H9 (cell line): Measurements from ENCODE around the gene PGM2. TPM values are rescaled to one million over a fixed set of nuclear protein-coding genes. Genes with fewer than 3 reads are reported as not detected.

Experiments
- DNase-seq: peaks from one replicate; pipeline ENCODE4 v3.0.0-alpha.2; 2017
- H2AFZ ChIP-seq: one replicate; pipeline ENCODE4 v1.6.1; 2013; ENCODE audit warnings: mild to moderate bottlenecking, low read length, control low read depth, moderate library complexity
- H2AK5ac ChIP-seq: 2 replicates; pipeline ENCODE4 v1.6.1; 2013; ENCODE audit warnings: low read length, control low read depth, mixed read lengths; ENCODE audit not compliant: insufficient read length
- H2BK120ac ChIP-seq: one replicate; pipeline ENCODE4 v1.6.1; 2013; ENCODE audit warnings: low read depth, mild to moderate bottlenecking, low read length, control low read depth, inconsistent platforms; ENCODE audit not compliant: poor library complexity, severe bottlenecking
- H2BK12ac ChIP-seq: 2 replicates; pipeline ENCODE4 v1.6.1; 2013; ENCODE audit warnings: low read length, control low read depth, mixed read lengths, low read depth; ENCODE audit not compliant: insufficient read length
- H2BK15ac ChIP-seq: 2 replicates; pipeline ENCODE4 v1.6.1; 2013; ENCODE audit warnings: low read depth, low read length, control low read depth
- H2BK20ac ChIP-seq: one replicate; pipeline ENCODE4 v1.6.1; 2013; ENCODE audit warnings: low read depth, mild to moderate bottlenecking, low read length, control low read depth, inconsistent platforms; ENCODE audit not compliant: poor library complexity, severe bottlenecking
- H2BK5ac ChIP-seq: 2 replicates; pipeline ENCODE4 v1.6.1; 2013; ENCODE audit warnings: low read length, control low read depth, mixed read lengths; ENCODE audit not compliant: insufficient read length
- H3K14ac ChIP-seq: 2 replicates; pipeline ENCODE4 v1.6.1; 2013; ENCODE audit warnings: low read length, control low read depth; ENCODE audit not compliant: insufficient read depth
- H3K18ac ChIP-seq: 2 replicates; pipeline ENCODE4 v1.6.1; 2013; ENCODE audit warnings: low read depth, mild to moderate bottlenecking, mixed read lengths, low read length, control low read depth; ENCODE audit not compliant: insufficient read length
- H3K23ac ChIP-seq: 2 replicates; pipeline ENCODE4 v1.6.1; 2013; ENCODE audit warnings: low read length, control low read depth, mixed read lengths, low read depth; ENCODE audit not compliant: insufficient read length
- H3K23me2 ChIP-seq: 2 replicates; pipeline ENCODE4 v1.6.1; 2013; ENCODE audit warnings: low read depth, mild to moderate bottlenecking, mixed read lengths, low read length, control low read depth; ENCODE audit not compliant: insufficient read length, poor library complexity, severe bottlenecking
- H3K27ac ChIP-seq: 2 replicates; pipeline ENCODE4 v1.5.1; 2013; ENCODE audit warnings: low read length, control low read depth, mixed read lengths, low read depth; ENCODE audit not compliant: insufficient read length
- H3K27me3 ChIP-seq: 2 replicates; pipeline ENCODE4 v1.6.1; 2013; ENCODE audit warnings: low read length, control low read depth, inconsistent platforms; ENCODE audit not compliant: insufficient read depth
- H3K4ac ChIP-seq: 2 replicates; pipeline ENCODE4 v1.6.1; 2013; ENCODE audit warnings: low read depth, mild to moderate bottlenecking, control low read depth, inconsistent platforms, low read length, moderate library complexity
- H3K4me1 ChIP-seq: 2 replicates; pipeline ENCODE4 v1.6.1; 2013; ENCODE audit warnings: low read length, control low read depth, inconsistent platforms; ENCODE audit not compliant: insufficient read depth
- H3K4me2 ChIP-seq: 2 replicates; pipeline ENCODE4 v1.6.1; 2013; ENCODE audit warnings: low read length, control low read depth, mixed read lengths; ENCODE audit not compliant: insufficient read length, insufficient read depth
- H3K56ac ChIP-seq: 2 replicates; pipeline ENCODE4 v1.6.1; 2013; ENCODE audit warnings: low read depth, mild to moderate bottlenecking, mixed read lengths, low read length, control low read depth; ENCODE audit not compliant: insufficient read length
- H3K79me1 ChIP-seq: 2 replicates; pipeline ENCODE4 v1.6.1; 2013; ENCODE audit warnings: low read depth, mild to moderate bottlenecking, moderate library complexity, low read length, control low read depth, inconsistent platforms; ENCODE audit not compliant: insufficient read depth, poor library complexity, severe bottlenecking
- H3K79me2 ChIP-seq: 2 replicates; pipeline ENCODE4 v1.6.1; 2013; ENCODE audit warnings: low read length, control low read depth, inconsistent platforms; ENCODE audit not compliant: insufficient read depth
- H3K9ac ChIP-seq: 2 replicates; pipeline ENCODE4 v1.6.1; 2013; ENCODE audit warnings: low read length, control low read depth, mixed read lengths; ENCODE audit not compliant: insufficient read length; ENCODE audit errors: extremely low read depth
- H3K9me3 ChIP-seq: one replicate; pipeline ENCODE4 v1.6.1; 2013; ENCODE audit warnings: low read depth, low read length, inconsistent platforms; ENCODE audit not compliant: control insufficient read depth
- H3T11ph ChIP-seq: one replicate; pipeline ENCODE4 v1.6.1; 2013; ENCODE audit warnings: mild to moderate bottlenecking, low read length, control low read depth, inconsistent platforms
- H4K20me1 ChIP-seq: one replicate; pipeline ENCODE4 v1.6.1; 2013; ENCODE audit not compliant: control insufficient read depth, insufficient read length, insufficient read depth
- H4K5ac ChIP-seq: 2 replicates; pipeline ENCODE4 v1.6.1; 2013; ENCODE audit warnings: low read depth, mild to moderate bottlenecking, mixed read lengths, low read length, control low read depth; ENCODE audit not compliant: insufficient read length
- H4K8ac ChIP-seq: replicated peaks from 2 replicates; pipeline ENCODE4 v1.6.1; 2013; ENCODE audit warnings: low read length, control low read depth, mixed read lengths, low read depth; ENCODE audit not compliant: insufficient read length
- H4K91ac ChIP-seq: 2 replicates; pipeline ENCODE4 v1.6.1; 2013; ENCODE audit warnings: low read depth, mild to moderate bottlenecking, moderate library complexity, mixed read lengths, low read length, control low read depth; ENCODE audit not compliant: insufficient read length
- H3K27ac Mint-ChIP-seq, 3 experiments: 2 replicates in 2 of 3; 3 replicates in 1 of 3; pipeline ENCODE4 v1.8.0; 2020 to 2021; ENCODE audit warnings: mixed read lengths in 3 of 3, mild to moderate bottlenecking in 1 of 3, moderate library complexity in 1 of 3
- H3K27me3 Mint-ChIP-seq: 2 replicates; pipeline ENCODE4 v1.8.0; 2021; ENCODE audit warnings: low read depth, mild to moderate bottlenecking, moderate library complexity, mixed read lengths
- H3K36me3 Mint-ChIP-seq, 3 experiments: 2 replicates in 2 of 3; 3 replicates in 1 of 3; pipeline ENCODE4 v1.8.0; 2020 to 2021; ENCODE audit warnings: low read depth in 3 of 3, mixed read lengths in 3 of 3; ENCODE audit not compliant: insufficient read depth in 1 of 3
- H3K4me1 Mint-ChIP-seq, 2 experiments: 2 replicates each; pipeline ENCODE4 v1.8.0; 2020; ENCODE audit warnings: mixed read lengths in 2 of 2
- H3K4me3 Mint-ChIP-seq, 2 experiments: 2 replicates in 1 of 2; 3 replicates in 1 of 2; pipeline ENCODE4 v1.8.0; 2020 to 2021; ENCODE audit warnings: mild to moderate bottlenecking in 2 of 2, mixed read lengths in 2 of 2, moderate library complexity in 1 of 2
- H3K9me3 Mint-ChIP-seq, 2 experiments: 2 replicates in 1 of 2; 3 replicates in 1 of 2; pipeline ENCODE4 v1.8.0; 2020; ENCODE audit warnings: mild to moderate bottlenecking in 2 of 2, mixed read lengths in 2 of 2, moderate library complexity in 1 of 2
- CTCF ChIP-seq: fragments of 200-600 bp; sonication (generic); conservative IDR thresholded peaks from 3 replicates; pipeline ENCODE4 v1.8.0; 2021; ENCODE audit warnings: antibody characterized with exemption, mild to moderate bottlenecking
- WGBS: extraction: QIAGEN DNeasy Blood & Tissue Kit; methylation state at CpG from one replicate; pipeline ENCODE4 v1.1.7; 2013; ENCODE audit warnings: missing lambda C conversion rate, low lambda C conversion rate, mixed read lengths; ENCODE audit not compliant: insufficient read length; ENCODE audit errors: extremely low coverage; 5-methylcytosine and 5-hydroxymethylcytosine counted together
- total RNA-seq: library from RNA; stranded (reverse); gene quantifications from 2 replicates; pipeline ENCODE4 v1.2.1, GENCODE V29; 2021

The PGM2 gene
- total RNA-seq, 1 experiment from 2014 or later, result 26.6 TPM

- no peak overlapping the region for H4K91ac ChIP-seq
- H3K9ac ChIP-seq, result no peak overlapping the region
- H3K79me2 ChIP-seq, result no peaks in the 10 kb centered on the region
- no peak overlapping the region for H3K56ac ChIP-seq
- no peak overlapping the region for H4K8ac ChIP-seq
- H2AK5ac ChIP-seq, result no peak overlapping the region
- H3K23ac ChIP-seq, result no peak overlapping the region
- no peak overlapping the region for H2BK12ac ChIP-seq
- H3K9me3 ChIP-seq, result no peaks in the 10 kb centered on the region
- Mint-ChIP-seq H3K9me3 (no peaks in the 10 kb centered on the region), H3K4me3 (no peak overlapping the region), H3K36me3 (peaks cover 4 to 29% (median 28%) of the 10 kb centered on the region in 3 experiments; a peak in 6 of 7 replicates), H3K27ac (0 out of 7 replicates have a peak overlapping the region, but pooled peaks of 1 of the 3 experiments have one; percentile 89), H3K27me3 (no peaks in the 10 kb centered on the region), H3K4me1 (peaks cover 0 to 2% of the 10 kb centered on the region in 2 experiments; a peak in 2 of 4 replicates)
- H2BK120ac ChIP-seq, result no peak overlapping the region
- no peak overlapping the region for H2BK5ac ChIP-seq
- H3K79me1 ChIP-seq, result no peaks in the 10 kb centered on the region
- H3K27me3 ChIP-seq, result no peaks in the 10 kb centered on the region
- H2AFZ ChIP-seq, result no peak overlapping the region
- H3K14ac ChIP-seq, result no peak overlapping the region
- H3K18ac ChIP-seq, result no peak overlapping the region
- no peak overlapping the region for H2BK20ac ChIP-seq
- no peaks in the 10 kb centered on the region for H4K20me1 ChIP-seq
- H3K23me2 ChIP-seq, result no peaks in the 10 kb centered on the region
- no peak overlapping the region for H3K4me2 ChIP-seq
- no peak overlapping the region for H3K27ac ChIP-seq
- no peak overlapping the region for H2BK15ac ChIP-seq
- H3K4ac ChIP-seq, result no peak overlapping the region
- WGBS, result no CpG with 5 or more reads among the region's 5 CpGs
- DNase-seq, result no peak
- no peak for TF ChIP-seq CTCF
- H4K5ac ChIP-seq, result no peak overlapping the region
- no peak overlapping the region for H3T11ph ChIP-seq
- H3K4me1 ChIP-seq, result no peaks in the 10 kb centered on the region
Observed at GRCh38 chr4:37847311-37847884, 20.9 kb downstream of the PGM2 start.
